Left lobe of liver (tissue), 2 donors: Measurements from ENCODE around the gene ZNF518A. TPM values are rescaled to one million over a fixed set of nuclear protein-coding genes. Genes with fewer than 3 reads are reported as not detected.
A peak's percentile ranks its signal among the peaks of the same experiment; 100 is the strongest.

Experiments
- ATAC-seq: fragments of 200-7000 bp; cut with Tn5 transposase; one replicate; pipeline ENCODE4 v1.9.1; 2020; ENCODE audit warnings: mild to moderate bottlenecking, moderate library complexity
- DNase-seq: peaks from one replicate; pipeline ENCODE4 v3.0.0-alpha.2; 2020; ENCODE audit warnings: low spot score
- total RNA-seq: library from RNA; stranded (reverse); gene quantifications from one replicate; pipeline ENCODE4 v1.2.1, GENCODE V29; 2021
- donor health status: DM: no; HTN: no; CAD: no; lungs with moderate emphysema.
- donor health status: DM: no; HTN: yes; CAD: no.

ZNF518A gene, protein sequence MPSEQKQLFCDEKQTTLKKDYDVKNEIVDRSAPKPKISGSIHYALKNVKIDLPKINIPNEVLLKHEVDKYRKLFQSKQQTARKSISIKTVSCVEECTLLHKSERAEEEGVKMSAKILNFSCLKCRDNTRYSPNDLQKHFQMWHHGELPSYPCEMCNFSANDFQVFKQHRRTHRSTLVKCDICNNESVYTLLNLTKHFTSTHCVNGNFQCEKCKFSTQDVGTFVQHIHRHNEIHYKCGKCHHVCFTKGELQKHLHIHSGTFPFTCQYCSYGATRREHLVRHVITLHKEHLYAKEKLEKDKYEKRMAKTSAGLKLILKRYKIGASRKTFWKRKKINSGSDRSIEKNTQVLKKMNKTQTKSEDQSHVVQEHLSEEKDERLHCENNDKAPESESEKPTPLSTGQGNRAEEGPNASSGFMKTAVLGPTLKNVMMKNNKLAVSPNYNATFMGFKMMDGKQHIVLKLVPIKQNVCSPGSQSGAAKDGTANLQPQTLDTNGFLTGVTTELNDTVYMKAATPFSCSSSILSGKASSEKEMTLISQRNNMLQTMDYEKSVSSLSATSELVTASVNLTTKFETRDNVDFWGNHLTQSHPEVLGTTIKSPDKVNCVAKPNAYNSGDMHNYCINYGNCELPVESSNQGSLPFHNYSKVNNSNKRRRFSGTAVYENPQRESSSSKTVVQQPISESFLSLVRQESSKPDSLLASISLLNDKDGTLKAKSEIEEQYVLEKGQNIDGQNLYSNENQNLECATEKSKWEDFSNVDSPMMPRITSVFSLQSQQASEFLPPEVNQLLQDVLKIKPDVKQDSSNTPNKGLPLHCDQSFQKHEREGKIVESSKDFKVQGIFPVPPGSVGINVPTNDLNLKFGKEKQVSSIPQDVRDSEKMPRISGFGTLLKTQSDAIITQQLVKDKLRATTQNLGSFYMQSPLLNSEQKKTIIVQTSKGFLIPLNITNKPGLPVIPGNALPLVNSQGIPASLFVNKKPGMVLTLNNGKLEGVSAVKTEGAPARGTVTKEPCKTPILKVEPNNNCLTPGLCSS (N-terminal part only)
- total RNA-seq = 8.7 TPM

DNA sequence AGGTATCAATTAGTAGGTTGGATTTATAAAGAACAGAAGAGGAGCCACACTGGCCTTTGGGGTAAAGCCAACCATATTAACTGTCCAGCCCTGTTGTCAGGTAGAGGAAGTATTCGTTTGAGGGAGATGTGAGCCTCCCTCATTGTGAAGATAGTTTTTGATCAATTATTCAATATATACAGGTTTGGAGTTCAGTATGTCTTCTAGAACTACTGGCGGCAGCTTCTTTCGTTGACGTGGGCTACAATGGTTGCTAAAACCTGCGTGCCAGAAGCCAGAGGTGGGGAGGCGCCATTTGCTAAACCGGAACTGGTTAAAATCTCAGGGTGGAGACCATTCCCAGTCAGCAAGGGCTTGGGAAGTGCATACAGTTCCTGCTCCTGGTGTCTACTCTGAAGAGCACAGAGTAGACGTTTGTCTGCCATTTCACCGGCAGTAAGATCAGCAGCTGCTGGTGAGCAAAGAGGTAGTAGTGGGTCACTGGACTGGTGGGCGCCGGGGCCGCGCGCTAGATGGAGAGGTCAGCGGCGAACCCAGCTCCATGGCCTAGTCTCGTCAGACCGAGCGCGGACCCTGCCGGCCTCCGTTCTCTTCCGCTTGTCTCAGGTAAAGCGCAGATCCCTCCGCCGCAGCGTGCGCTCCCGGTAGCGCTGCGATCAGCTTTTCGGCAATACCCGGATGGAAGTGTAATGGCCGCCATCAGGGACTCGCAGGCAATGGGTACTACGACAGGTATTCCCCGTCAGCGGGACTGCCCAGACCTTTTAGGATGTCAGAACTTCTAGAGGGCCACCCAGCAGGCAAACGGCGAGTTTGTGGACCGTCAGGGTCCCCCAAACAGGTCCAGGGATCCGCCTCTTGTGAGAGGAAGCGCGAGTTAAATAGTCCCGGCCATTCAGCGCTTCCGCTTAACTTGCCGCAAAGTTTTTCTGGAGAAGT lies at the start of gene ZNF518A:
Gene ZNF518A (plus strand): TSS at position 911 of the 939 bp plus-strand sequence. CDS start 26,026 bp downstream, outside the sequence.
- ATAC-seq = peak; percentile 96
- DNase-seq = peak; percentile 95

DNA sequence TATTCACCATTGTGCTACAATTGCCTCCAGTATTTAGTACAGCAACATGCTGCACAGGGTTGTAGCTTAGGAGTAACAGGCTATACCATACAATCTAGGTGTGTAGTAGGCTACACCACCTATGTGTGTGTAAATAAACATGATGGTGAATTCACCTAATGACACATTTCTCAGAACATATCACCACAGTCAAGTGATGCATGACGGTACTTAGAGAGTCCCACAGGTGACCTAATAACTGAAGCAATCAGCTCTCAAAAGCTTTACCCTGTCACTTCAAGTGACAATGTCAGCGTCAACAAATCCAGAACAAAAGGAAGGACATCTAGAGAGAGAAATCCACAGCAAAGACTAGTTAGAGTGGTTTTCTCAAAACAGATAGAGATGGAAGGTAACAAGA lies 47.9 kb upstream of the ZNF518A start:
- ATAC-seq = no peak
- no peak for DNase-seq

- DNase-seq = no peak
- ATAC-seq = no peak
These were observed 47.3 kb upstream of the ZNF518A start for GRCh38 chr10:96082748-96083147.

- no peak for DNase-seq
- ATAC-seq = peak; percentile 27
These were observed 41.0 kb upstream of the ZNF518A start for GRCh38 chr10:96089116-96089515.

- DNase-seq (peak; percentile 93), ATAC-seq (peak; percentile 95)
These were observed 40.2 kb upstream of the ZNF518A start for GRCh38 chr10:96089670-96090462.

GRCh38 chr10:96090463-96090800 lies 39.7 kb upstream of the ZNF518A start:
- no peak for DNase-seq

GRCh38 chr10:96092999-96093767 lies 36.9 kb upstream of the ZNF518A start:
- no peak for ATAC-seq
- no peak for DNase-seq

More at GRCh38 chr10:96090463-96090800, 39.7 kb upstream of the ZNF518A start:
- no peak for ATAC-seq

GRCh38 chr10:96093948-96094347 lies 36.1 kb upstream of the ZNF518A start:
- no peak for DNase-seq
- ATAC-seq = no peak

- DNase-seq (no peak), ATAC-seq (no peak)
These were observed 33.1 kb upstream of the ZNF518A start for GRCh38 chr10:96096958-96097357.

GRCh38 chr10:96097865-96098264 lies 32.2 kb upstream of the ZNF518A start:
- ATAC-seq (no peak), DNase-seq (no peak)

GRCh38 chr10:96107623-96108038 lies 22.5 kb upstream of the ZNF518A start:
- DNase-seq = no peak

DNA sequence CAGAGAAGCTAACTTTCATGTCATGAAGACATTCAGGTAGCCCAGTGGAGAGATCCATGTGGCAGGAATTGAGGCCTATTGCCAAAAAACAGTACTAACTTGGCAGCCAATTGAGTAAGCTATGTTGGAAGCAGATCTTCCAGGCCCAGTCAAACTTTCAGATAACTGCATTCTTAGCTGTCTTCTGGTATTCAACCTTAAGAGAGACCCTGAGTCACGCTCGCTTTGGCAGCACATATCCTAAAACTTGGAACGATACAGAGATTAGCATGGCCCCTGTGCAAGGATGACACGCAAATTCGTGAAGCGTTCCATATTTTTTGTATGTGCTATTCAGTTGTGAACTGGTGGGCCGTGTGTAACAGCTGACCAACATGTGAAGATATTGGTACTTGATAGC lies 17.6 kb upstream of the ZNF518A start:
- DNase-seq = no peak
- ATAC-seq = no peak

More at GRCh38 chr10:96107623-96108038, 22.5 kb upstream of the ZNF518A start:
- ATAC-seq = no peak

- ATAC-seq = no peak
- no peak for DNase-seq
These were observed 11.3 kb upstream of the ZNF518A start for GRCh38 chr10:96118604-96119450.

GRCh38 chr10:96122824-96123223 lies 7.3 kb upstream of the ZNF518A start:
- DNase-seq (no peak), ATAC-seq (no peak)

DNA sequence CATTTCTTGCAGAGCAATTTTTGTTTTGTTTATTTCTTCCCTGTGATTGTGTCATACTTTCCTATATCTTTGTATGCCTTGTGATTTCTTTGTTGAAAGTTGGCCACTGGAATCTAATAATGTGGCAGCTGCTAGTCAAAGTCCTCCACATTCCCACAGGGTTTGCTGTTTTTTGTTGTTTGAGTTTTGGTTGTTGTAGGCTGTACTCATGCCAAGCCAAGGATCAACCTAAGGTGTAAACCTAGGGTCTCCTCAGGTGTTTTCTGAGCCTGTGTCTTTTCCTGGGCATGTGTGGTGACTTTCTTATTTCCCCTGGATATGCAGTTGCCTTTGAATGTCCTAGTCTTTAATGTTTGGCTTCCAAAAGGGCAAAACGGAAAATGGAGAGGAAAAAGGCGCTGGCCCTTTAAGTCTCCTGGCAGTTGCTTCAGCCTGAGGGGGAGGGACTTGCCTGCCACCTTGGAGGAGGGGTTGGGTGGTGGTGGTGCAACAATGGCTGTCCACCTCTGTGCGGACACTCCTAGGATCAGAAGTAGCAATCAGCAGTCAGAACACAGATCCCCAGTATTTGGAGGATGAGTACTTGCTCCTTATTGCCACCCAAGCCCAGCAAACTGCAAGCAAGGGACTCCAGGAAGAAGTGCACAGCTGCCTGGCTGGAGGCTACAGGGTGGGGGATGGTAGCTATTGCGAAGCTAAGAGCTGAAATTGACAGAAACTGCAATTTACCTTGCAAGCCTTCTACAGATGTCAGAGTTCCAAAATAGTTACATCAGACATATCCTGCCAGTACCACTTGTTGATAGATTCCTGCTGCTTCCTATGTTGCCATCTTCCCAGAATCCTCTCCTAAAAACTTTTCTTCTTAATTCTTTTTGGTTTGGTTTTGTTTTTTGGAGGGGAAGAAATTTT lies 5.6 kb upstream of the ZNF518A start:
- peak; percentile 91 for ATAC-seq
- peak; percentile 58 for DNase-seq

DNA sequence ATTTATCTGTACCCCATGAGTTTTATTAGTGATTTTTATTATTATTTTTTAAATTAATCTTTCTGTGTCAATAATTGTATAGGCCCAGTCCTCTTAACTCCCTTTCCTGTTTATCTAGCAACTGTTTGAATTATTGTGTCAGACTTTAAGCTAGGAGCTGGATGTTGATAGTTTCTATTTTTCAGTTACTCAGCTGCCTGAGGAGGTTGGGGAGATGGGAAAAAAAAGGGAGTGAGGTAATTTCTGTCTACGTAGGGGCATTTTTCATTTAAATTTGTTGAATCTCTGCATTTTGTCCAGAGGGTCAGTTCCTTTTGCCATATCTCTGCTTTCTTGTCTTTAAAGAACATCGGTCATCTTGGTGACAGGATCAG lies 5.0 kb upstream of the ZNF518A start:
- no peak for ATAC-seq
- no peak for DNase-seq
